Measurements from ENCODE around the gene RHOBTB3. TPM values are rescaled to one million over a fixed set of nuclear protein-coding genes. Genes with fewer than 3 reads are reported as not detected.

RHOBTB3 gene
- total RNA-seq, 1 experiment from 2014 or later: 84.3 TPM

DNA sequence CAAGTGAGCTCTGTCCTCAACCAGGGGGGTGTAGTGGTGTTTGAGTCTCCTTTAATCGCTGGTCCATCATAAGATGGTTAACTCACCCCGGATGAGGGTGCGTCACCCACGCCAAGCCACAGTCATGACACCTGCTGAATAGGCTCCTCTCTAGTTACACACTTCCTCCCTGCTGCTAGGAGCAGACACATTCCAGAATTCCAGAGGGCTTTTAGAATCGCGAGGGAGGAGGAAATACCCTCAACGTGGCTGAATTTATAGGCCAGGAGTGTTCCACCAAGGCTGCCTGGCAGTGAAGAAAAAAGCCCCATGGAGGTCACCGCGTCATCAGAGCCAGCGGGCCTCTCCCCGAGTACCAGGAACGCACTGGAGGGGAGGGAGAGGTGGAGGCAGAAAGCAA is 86.3 kb downstream of the RHOBTB3 start (continued):
- no peak for TF ChIP-seq ELF1 (IDR thresholded peaks at IDR 0.05; ENCODE audit: borderline replicate concordance, low read depth)
- no peak for TF ChIP-seq SIN3A (IDR thresholded peaks at IDR 0.05; ENCODE audit: low read depth)

DNA sequence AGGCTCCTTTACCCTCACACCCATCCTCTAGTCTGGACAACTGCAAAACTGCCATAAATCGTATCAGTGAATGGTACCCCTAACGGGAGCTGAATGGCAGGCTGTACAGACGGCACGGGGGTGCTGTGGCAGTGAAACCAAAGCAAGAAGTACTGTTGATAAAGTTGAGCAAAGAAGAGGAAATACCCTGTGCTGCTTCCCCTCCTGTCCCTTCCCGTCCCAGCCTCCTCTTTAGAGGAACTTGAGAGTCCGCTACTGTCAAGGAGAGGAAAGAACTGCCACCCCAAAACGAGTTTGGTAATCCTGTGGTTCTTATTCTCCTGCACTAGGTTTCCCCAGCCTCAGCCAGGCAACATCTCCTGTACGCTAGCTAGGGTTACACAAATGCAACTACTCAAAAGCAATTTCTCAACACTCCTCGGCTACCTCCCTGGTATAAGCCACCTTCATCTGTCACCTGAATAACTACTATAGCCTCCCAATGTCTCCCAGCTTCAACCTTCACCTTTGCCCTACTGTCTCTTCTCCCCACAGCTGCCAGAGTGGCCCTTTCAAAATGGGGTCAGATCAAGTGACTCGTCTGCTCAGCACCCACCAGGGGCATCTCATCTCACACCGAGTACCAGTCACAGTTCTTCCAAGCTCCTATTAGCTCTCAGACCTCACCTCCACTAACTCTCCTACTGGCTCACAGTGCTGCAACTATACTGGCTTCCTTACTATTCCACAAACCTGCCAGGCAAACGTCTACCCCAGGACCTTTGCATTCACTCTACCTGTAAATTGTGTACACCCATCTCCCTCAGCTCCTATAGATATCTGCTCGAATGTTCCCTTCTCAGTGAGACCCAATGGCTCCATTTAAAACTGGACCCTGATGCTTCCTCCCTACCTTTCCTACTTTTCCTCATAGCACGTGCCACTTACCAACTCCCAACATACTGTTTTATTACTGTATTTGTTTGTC is 87.3 kb downstream of the RHOBTB3 start:
- H3K9ac ChIP-seq (ENCODE audit: low read length): no peak overlapping the region
- BruUV-seq (replicated peaks): no TSS peak
- no peaks in the 10 kb centered on the region for H3K27me3 ChIP-seq (ENCODE audit: insufficient read depth, low read length)
- no peak overlapping the region for H2AFZ ChIP-seq (ENCODE audit: low read depth, low read length, poor library complexity, severe bottlenecking)
- no peaks in the 10 kb centered on the region for H4K20me1 ChIP-seq (ENCODE audit: insufficient read depth)
- H3K27ac ChIP-seq (ENCODE audit: low read depth, low read length): no peak overlapping the region
- H3K4me1 ChIP-seq (ENCODE audit: control insufficient read depth in 1 of 2, insufficient read depth in 2 of 2, low read length in 2 of 2): peaks cover 14 to 19% of the 10 kb centered on the region in 2 experiments; a peak in 3 of 4 replicates
- H3K79me2 ChIP-seq (ENCODE audit: insufficient read depth, low read length): no peaks in the 10 kb centered on the region
- H3K9me2 ChIP-seq (ENCODE audit: insufficient read depth): no peaks in the 10 kb centered on the region
- DNase-seq (ENCODE audit: low read depth, low spot score): no peak
- RAD21 ChIA-PET (ENCODE audit: low non-redundant PET in 1 of 2, low total read pairs in 2 of 2, uncharacterized antibody in 2 of 2, unreplicated experiment in 2 of 2): no interaction called here
- intact Hi-C loops (cut with micrococcal nuclease): no loop called here
- no peak overlapping the region for H3K4me3 ChIP-seq (replicated peaks in 1 of 2; ENCODE audit: low read depth in 1 of 2, low read length in 2 of 2)
- POLR2A ChIA-PET: no interaction called here
- H3K9me3 ChIP-seq (ENCODE audit: control insufficient read depth in 1 of 2, insufficient read depth in 1 of 2, low read depth in 1 of 2, low read length in 2 of 2): no peaks in the 10 kb centered on the region
- no peak overlapping the region for H3K4me2 ChIP-seq (ENCODE audit: low read length)
- TF ChIP-seq, protein P1, sequence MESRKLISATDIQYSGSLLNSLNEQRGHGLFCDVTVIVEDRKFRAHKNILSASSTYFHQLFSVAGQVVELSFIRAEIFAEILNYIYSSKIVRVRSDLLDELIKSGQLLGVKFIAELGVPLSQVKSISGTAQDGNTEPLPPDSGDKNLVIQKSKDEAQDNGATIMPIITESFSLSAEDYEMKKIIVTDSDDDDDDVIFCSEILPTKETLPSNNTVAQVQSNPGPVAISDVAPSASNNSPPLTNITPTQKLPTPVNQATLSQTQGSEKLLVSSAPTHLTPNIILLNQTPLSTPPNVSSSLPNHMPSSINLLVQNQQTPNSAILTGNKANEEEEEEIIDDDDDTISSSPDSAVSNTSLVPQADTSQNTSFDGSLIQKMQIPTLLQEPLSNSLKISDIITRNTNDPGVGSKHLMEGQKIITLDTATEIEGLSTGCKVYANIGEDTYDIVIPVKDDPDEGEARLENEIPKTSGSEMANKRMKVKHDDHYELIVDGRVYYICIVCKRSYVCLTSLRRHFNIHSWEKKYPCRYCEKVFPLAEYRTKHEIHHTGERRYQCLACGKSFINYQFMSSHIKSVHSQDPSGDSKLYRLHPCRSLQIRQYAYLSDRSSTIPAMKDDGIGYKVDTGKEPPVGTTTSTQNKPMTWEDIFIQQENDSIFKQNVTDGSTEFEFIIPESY (IDR thresholded peaks at IDR 0.05; ENCODE audit: extremely low read depth, insufficient replicate concordance, low read length): no peak
- TF ChIP-seq, protein P2, sequence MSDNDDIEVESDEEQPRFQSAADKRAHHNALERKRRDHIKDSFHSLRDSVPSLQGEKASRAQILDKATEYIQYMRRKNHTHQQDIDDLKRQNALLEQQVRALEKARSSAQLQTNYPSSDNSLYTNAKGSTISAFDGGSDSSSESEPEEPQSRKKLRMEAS (IDR thresholded peaks at IDR 0.05): no peak
- TF ChIP-seq ZNF274 (IDR thresholded peaks at IDR 0.05; ENCODE audit: low read depth, low read length) (no peak), ELF1 (IDR thresholded peaks at IDR 0.05; ENCODE audit: borderline replicate concordance, low read depth) (no peak), EZH2 (IDR thresholded peaks at IDR 0.05) (no peak), SRF (IDR thresholded peaks at IDR 0.05; ENCODE audit: low read depth) (no peak), CBX3 (IDR thresholded peaks at IDR 0.05; ENCODE audit: low read depth) (no peak), SP1 (IDR thresholded peaks at IDR 0.05; ENCODE audit: low read depth) (no peak), FOSL1 (IDR thresholded peaks at IDR 0.05; ENCODE audit: low read depth) (no peak)
- TF ChIP-seq, protein P3, sequence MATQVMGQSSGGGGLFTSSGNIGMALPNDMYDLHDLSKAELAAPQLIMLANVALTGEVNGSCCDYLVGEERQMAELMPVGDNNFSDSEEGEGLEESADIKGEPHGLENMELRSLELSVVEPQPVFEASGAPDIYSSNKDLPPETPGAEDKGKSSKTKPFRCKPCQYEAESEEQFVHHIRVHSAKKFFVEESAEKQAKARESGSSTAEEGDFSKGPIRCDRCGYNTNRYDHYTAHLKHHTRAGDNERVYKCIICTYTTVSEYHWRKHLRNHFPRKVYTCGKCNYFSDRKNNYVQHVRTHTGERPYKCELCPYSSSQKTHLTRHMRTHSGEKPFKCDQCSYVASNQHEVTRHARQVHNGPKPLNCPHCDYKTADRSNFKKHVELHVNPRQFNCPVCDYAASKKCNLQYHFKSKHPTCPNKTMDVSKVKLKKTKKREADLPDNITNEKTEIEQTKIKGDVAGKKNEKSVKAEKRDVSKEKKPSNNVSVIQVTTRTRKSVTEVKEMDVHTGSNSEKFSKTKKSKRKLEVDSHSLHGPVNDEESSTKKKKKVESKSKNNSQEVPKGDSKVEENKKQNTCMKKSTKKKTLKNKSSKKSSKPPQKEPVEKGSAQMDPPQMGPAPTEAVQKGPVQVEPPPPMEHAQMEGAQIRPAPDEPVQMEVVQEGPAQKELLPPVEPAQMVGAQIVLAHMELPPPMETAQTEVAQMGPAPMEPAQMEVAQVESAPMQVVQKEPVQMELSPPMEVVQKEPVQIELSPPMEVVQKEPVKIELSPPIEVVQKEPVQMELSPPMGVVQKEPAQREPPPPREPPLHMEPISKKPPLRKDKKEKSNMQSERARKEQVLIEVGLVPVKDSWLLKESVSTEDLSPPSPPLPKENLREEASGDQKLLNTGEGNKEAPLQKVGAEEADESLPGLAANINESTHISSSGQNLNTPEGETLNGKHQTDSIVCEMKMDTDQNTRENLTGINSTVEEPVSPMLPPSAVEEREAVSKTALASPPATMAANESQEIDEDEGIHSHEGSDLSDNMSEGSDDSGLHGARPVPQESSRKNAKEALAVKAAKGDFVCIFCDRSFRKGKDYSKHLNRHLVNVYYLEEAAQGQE (IDR thresholded peaks at IDR 0.05; ENCODE audit: low read depth): no peak
- CTCF ChIA-PET: no interaction called here
- ATAC-seq: no peak
- peaks cover 0 to 7% of the 10 kb centered on the region in 2 experiments; a peak in 2 of 4 replicates for H3K36me3 ChIP-seq (ENCODE audit: control insufficient read depth in 1 of 2, insufficient read depth in 2 of 2, low read length in 2 of 2)
